C1 segment of cervical spinal cord (tissue), 14 donors: ENCODE data around the gene TRPM5.
"Not testable (repeated sequence)": the region's sequence is repeated elsewhere in the genome, so short reads cannot be mapped to it uniquely, and the experiment has no call there.

Experiments used
- DNase-seq, 14 donors: peaks; one replicate each; lab custom pipeline; 2025; lab: John Stamatoyannopoulos, UW

The TRPM5 gene

GRCh38 chr11:2443881-2444820, at the start of gene TRPM5:
TSS of gene TRPM5 (minus strand) at chr11:2444514. CDS start at chr11:2423036, 21,478 bp downstream.
- DNase-seq = no peak

GRCh38 chr11:2489083-2489482, 44.8 kb upstream of the TRPM5 start:
- DNase-seq = no peak

- DNase-seq = no peak
Observed at GRCh38 chr11:2488004-2488403, 43.7 kb upstream of the TRPM5 start.

GRCh38 chr11:2484576-2485125, 40.3 kb upstream of the TRPM5 start:
- no peak for DNase-seq

GRCh38 chr11:2483426-2483825, 39.1 kb upstream of the TRPM5 start:
- no peak for DNase-seq

GRCh38 chr11:2482745-2483144, 38.4 kb upstream of the TRPM5 start:
- DNase-seq = no peak

- no peak for DNase-seq
Observed at GRCh38 chr11:2482204-2482603, 37.9 kb upstream of the TRPM5 start.

GRCh38 chr11:2481253-2481652, 36.9 kb upstream of the TRPM5 start:
- DNase-seq = no peak

GRCh38 chr11:2480874-2481220, 36.5 kb upstream of the TRPM5 start:
- no peak for DNase-seq

GRCh38 chr11:2480067-2480873, 36.0 kb upstream of the TRPM5 start:
- not testable (repeated sequence) for DNase-seq

- DNase-seq = no peak
Observed at GRCh38 chr11:2477936-2478335, 33.6 kb upstream of the TRPM5 start.

GRCh38 chr11:2477254-2477653, 32.9 kb upstream of the TRPM5 start:
- no peak for DNase-seq

GRCh38 chr11:2475136-2475918, 31.0 kb upstream of the TRPM5 start:
- no peak for DNase-seq

- DNase-seq = no peak
Observed at GRCh38 chr11:2474059-2474901, 30.0 kb upstream of the TRPM5 start.

GRCh38 chr11:2473361-2474058, 29.2 kb upstream of the TRPM5 start:
- DNase-seq = no peak

- no peak for DNase-seq
Observed at GRCh38 chr11:2472428-2473186, 28.3 kb upstream of the TRPM5 start.

- DNase-seq = no peak
Observed at GRCh38 chr11:2471804-2472096, 27.4 kb upstream of the TRPM5 start.

- no peak for DNase-seq
Observed at GRCh38 chr11:2471048-2471803, 26.9 kb upstream of the TRPM5 start.

- DNase-seq = no peak
Observed at GRCh38 chr11:2470495-2470894, 26.2 kb upstream of the TRPM5 start.
